ENCODE results near the gene DPP7.

DNA sequence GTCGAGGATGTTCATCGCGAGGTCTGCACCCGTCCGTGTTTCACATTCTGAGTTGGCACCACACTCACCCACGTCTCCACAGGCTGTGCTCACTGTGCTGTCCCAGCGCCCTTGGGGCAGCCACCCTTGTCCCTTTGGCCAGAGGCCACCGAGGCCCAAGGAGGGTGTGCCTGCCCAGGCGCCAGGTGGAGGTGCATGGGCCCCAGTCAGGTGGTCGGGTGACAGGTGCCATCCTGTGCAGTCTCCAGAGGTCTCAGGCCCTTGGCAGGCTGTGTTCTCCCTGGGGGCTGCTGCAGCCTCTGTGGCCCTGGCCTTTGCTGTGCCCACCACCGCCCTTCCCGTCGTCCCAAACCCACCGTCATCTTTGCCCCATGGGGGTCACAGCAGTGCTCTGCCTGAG, 15.3 kb downstream of the DPP7 start:
- no peak for TF ChIP-seq EP300 (IDR thresholded peaks at IDR 0.05; ENCODE audit: borderline replicate concordance)
- TF ChIP-seq, protein P1, sequence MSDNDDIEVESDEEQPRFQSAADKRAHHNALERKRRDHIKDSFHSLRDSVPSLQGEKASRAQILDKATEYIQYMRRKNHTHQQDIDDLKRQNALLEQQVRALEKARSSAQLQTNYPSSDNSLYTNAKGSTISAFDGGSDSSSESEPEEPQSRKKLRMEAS (IDR thresholded peaks at IDR 0.05), result no peak
- TF ChIP-seq CEBPB (IDR thresholded peaks at IDR 0.05), result no peak
- no peak for TF ChIP-seq CREB1 (IDR thresholded peaks at IDR 0.05; ENCODE audit: low read depth)
- no peak for TF ChIP-seq TAF1 (IDR thresholded peaks at IDR 0.05; ENCODE audit: low read depth)
